Fibroblast of skin of back (primary cell): ENCODE results near the gene KCNK2.

ENCODE experiments used
- DNase-seq: peaks from one replicate; pipeline ENCODE4 v3.0.0-alpha.2; 2013

The KCNK2 gene

DNA sequence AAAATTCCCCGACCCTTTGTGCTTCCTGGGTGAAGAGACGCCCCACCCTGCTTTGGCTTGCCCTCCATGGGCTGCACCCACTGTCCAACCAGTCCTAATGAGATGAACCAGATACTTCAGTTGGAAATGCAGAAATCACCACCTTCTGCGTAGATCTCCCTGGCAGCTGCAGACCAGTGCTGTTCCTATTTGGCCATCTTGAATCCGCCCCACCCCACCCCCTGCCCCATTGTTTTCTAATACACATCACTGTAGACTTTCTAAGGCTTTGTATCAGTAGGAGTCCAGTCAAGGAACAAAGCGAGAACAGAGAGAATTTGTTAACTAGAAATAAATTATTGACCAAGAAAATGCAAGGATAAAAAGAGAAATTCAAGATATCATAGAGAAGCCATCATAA, 178.2 kb downstream of the KCNK2 start:
- no peak for DNase-seq

DNA sequence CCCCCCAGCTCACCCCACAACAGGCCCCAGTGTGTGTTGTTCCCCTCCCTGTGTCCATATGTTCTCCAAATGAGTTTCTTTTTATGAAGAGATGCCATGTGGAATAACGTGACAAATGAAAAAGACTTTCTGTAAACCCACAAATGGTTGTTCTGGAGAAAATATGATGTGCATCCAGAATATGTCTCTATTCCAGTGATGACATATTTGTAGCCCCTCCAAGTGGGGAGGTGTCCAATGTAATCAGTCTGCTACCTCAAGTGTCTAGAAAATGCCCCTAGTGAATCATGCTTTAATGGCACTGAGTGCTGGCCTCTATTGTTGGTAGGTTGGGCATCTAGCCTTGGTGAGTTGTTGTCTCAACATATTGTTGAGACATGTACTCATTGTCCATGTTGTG, 179.6 kb downstream of the KCNK2 start:
- no peak for DNase-seq

DNA sequence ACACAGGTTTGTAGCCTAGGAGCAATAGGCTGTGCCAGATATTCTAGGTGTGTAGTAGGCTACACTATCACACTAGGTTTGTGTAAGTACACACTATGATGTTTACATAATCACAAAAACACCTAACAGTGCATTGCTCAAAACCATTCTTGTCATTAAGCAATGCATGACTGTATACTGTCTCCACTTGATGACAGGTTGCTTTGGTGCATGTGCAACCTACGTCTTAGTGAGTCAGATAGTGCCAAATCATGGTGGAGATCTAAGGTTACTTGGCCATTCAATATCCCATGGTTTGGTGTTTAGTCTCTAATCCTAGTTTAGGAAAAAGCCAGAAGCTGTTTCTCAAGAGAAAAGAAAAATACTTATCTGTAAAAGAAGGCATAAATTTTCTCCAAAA, 181.1 kb downstream of the KCNK2 start:
- no peak for DNase-seq

DNA sequence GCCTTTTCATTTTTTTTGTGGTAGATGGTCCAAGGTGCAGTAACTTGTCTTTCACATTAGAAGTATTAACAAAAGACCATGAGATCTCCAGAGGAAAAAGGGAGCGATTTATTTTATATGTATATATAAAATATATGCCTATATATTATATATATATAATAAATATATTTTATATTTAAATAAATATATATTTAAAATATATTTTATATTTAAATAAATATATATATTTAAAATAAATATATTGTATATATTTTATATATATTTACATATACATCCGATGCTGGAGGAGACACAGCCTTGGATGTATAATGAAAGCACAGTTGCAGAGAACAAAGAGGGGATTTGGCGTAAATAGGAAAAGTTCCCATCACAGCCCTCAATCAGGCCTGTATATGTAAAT, 182.1 kb downstream of the KCNK2 start:
- no peak for DNase-seq

DNA sequence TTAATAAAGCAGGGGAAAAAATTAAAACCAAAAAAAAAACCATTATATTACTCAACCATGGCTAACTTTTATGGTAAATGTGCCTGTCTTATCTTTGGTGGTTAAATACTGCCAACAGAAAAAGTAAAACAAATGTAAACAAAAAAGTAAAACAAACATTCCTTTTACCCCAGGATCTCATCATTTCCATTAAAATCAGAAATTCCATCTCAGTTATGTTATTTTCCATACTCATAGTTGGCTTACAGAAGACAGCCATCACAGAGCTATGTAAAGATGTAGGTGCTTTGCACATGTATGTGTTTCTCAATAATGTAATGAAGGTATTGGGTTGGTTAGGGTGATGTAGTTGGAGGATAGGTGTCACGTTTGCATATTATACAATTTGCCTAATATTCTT, 185.0 kb downstream of the KCNK2 start:
- no peak for DNase-seq

DNA sequence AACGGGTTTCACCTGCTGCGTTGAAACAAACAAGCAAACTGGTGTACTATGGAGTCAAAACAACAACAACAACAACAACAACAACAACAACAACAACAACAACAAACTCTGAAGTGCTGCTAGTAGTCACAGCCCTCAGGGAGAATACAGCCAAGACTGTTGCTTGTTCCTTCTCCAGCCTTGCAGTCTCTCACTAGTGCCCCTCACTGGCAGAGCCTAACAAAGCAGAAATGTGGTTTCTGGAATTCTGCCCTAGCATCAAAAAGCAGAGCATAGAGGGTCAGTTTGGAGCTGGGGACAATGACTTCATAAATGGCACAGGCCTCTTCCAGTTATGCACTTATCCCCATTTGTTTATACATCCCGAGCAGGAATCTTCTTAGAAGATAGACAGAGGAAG, 187.4 kb downstream of the KCNK2 start:
- no peak for DNase-seq

DNA sequence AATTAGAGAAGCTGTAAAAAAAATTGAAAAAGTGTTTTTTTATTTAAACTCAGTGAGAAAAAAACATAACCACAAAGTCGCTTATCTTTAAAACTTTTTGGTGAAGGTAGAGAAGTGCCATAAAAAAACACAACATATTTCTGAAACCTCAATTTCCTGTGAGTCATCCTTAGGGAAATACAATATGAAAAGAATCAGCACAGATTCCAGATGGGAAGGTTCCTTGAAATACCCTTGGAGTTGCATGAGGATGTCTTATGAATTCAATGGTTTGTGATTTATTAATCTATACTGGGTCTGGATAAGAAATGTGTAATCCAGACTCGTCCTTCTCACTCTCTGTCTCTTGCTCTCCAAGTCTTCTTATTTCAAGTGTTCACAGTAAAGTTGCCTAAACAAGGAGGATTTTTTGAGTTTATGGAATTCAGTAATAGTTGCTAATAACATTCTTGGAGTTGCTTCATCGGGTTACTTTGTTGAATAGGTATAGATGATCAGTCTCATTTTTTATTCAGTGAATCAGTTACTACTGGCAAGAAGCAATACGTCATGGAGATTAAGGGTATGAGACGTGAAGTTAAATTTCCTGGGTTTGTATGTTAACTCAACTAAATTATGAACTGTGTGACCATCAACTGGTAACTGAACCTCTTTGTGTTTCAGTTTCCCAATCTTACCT, 191.4 kb downstream of the KCNK2 start:
- DNase-seq: peak; percentile 86

DNA sequence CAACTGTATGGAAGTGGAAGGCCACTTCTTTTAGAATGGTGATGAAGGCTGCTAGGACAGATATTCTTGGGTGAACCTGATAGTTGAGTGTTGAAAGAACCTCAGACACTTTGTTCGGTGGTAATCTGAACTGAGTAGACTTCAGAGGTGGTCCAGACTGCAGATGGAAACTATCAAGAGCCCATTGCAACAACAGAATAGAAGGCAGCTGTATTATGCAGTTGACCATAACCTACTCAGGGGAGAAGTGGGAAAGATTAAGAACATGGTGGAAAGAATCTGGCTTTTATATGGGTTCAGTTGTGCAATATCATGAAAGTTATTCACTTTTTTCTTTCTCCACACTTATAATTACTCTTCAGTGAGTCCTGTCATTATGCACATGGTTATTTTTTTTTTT, 194.0 kb downstream of the KCNK2 start:
- DNase-seq: no peak

DNA sequence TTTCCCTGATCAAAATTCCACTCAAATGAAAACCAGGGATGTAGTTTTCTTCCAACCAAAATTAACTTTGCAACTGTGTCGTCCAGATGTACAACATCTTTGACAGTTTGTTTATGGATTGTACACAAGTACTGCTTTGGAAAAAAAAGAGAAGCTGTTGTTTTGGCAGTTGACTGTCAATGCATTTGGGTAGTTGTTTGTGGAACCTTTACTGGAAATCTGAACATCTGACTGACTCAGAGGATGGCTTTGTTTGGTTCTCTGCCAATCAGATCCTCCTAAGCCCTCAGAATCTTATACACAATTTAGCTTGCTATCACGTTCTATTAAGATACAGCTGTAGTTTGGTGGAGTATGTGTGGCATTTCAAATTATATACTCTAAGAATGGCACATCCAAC, 195.0 kb downstream of the KCNK2 start:
- DNase-seq: peak; percentile 44

DNA sequence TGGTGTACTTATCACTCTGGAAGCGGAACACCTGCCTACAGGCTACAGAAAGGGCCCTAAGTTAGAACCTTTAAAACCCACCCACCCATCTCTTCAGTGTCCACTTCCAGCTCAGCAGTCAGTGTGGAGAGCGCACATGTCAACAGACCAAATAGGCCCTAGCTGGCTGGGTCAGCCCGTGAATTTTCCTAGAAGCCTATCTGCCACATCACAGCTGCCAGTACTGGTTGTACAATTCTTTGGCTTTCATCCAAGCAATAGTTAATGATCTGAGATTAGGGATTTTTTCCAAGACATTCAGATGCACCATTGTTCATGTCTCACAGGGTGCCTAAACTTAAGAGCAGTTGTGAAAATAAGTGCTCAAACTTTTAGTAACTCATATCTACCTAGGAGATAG, 197.1 kb downstream of the KCNK2 start:
- DNase-seq: no peak

DNA sequence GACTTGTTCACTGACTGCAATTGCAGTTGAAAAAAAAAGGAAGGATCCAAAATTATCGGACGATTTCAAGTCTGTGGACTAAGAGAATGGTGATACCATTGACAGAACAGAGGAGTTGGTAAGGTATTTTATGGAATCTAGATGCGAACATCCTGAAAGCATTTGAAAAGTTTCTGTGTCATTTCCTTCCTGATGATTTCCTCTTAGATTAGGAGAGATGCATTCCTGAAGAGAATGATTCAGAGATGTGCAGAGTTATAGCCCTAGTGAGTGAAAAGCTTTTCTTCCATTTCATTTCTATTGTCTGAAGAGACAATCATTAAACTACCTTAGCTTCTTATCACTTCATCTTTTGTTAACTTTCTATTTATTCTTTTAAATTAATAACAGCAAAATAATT, 200.0 kb downstream of the KCNK2 start:
- peak; percentile 57 for DNase-seq

DNA sequence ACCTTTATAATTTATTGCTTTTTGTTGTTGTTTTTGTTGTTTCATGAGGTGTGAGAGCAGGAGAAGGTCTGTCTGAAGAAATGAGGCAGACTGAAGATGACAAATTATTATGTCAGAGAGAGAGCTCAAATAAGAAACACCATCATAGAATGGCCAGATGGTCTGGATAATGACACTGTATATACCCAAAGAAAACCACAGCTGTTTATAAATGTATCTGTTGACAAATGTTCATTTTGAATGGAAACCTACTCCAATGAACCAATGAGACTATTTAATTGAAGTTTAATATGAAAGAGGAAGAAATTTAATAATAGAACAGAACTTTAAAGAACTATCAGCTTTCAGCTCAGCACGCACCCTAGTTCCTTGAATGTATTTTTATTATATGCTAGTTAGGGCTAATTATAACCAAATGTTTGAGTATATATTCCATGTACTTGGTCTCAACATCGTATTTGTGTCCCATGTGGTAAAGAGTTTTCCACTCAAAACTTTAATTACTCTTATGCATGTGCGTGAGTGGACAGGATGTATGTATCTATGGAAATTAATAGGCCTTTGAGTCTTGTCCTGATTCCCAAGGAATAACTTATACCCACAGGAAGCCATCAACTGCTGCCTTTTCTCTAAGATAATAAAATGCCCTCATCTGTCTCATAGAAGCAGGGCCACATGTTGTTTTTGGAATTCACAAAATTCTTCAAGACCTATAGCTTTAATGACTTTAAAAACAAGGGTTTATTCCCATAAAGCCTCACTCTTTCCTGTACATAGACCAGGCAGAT, 202.7 kb downstream of the KCNK2 start:
- DNase-seq: peak; percentile 21
